Endothelial cell of umbilical vein (primary cell): ENCODE results near the gene SSR1. TPM values are rescaled to one million over a fixed set of nuclear protein-coding genes. Genes with fewer than 3 reads are reported as not detected.

Experiments
- polyA plus RNA-seq, 4 experiments: library from polyadenylated mRNA; depleted of rRNA in 3 of 4; stranded (reverse) in 3 of 4; unstranded in 1 of 4; fragments of >200 nt; gene quantifications; 2 replicates each; pipeline versions ENCODE4 v1.2.1 to v1.2.3, GENCODE V29; 2011 to 2012; ENCODE audit warnings: missing spikeins in 1 of 4
- total RNA-seq: library from RNA; stranded (reverse); gene quantifications from 2 replicates; pipeline ENCODE4 v1.2.3, GENCODE V29; 2021

SSR1 gene
- total and polyA plus RNA-seq, 2 donors (not counting 3 experiments of a cell fraction or from before 2014, with no cell fraction given), result 70.7 to 187 TPM

Other genes starting within 250 kb of the SSR1 start
- gene RREB1, start 205.2 kb downstream of the SSR1 start, total RNA-seq, result 30.8 and 33.0 TPM in 2 replicates
- gene RREB1, start 205.2 kb downstream of the SSR1 start, polyA plus RNA-seq, result 3.1 and 3.7 TPM in 2 replicates
- gene CAGE1, start 76.5 kb upstream of the SSR1 start, total RNA-seq, result not detected in 2 replicates
- gene CAGE1, start 76.5 kb upstream of the SSR1 start, polyA plus RNA-seq, result not detected in 2 replicates
- gene RIOK1, start 76.6 kb upstream of the SSR1 start, total RNA-seq, result 19.7 and 21.4 TPM in 2 replicates
- 8.3 and 9.2 TPM in 2 replicates for gene RIOK1, start 76.6 kb upstream of the SSR1 start, polyA plus RNA-seq
- gene DSP, start 228.5 kb upstream of the SSR1 start, total RNA-seq, result 0.32 and 0.77 TPM in 2 replicates
- gene DSP, start 228.5 kb upstream of the SSR1 start, polyA plus RNA-seq, result 0.02 and 0.03 TPM in 2 replicates